GM23248 (cell line): Measurements from ENCODE around the gene PNLIPRP3.

Source experiments
- EZH2 ChIP-seq: fragments of 200-600 bp; sonication (generic); IDR thresholded peaks from 2 replicates; pipeline ENCODE4 v1.6.1; 2018; ENCODE audit warnings: antibody characterized with exemption, mild to moderate bottlenecking; ENCODE audit not compliant: insufficient read depth, poor library complexity, severe bottlenecking
- EZH2phosphoT487 ChIP-seq: fragments of 200-600 bp; sonication (generic); IDR thresholded peaks from 2 replicates; pipeline ENCODE4 v1.6.1; 2018; ENCODE audit warnings: antibody characterized with exemption, moderate library complexity, mild to moderate bottlenecking, low read depth; ENCODE audit not compliant: insufficient read depth

GRCh38 chr10:116489460-116489859 lies 61.8 kb downstream of the PNLIPRP3 start:
- TF ChIP-seq EZH2 (no peak), EZH2phosphoT487 (no peak)
